DOHH2 (cell line): Measurements from ENCODE around the gene AKR1B1.
A peak's percentile ranks its signal among the peaks of the same experiment; 100 is the strongest.

Source experiments
- H3F3A ChIP-seq: fragments of 200-600 bp; sonication (generic), shearing (Covaris generic); 2 replicates; pipeline ENCODE4 v1.6.0; 2016; ENCODE audit warnings: antibody characterized with exemption, mild to moderate bottlenecking; ENCODE audit not compliant: control insufficient read depth, insufficient read depth
- H3K27ac ChIP-seq: fragments of 200-600 bp; sonication (generic); 2 replicates; pipeline ENCODE4 v1.5.1; 2014; ENCODE audit warnings: low read depth, mild to moderate bottlenecking, low read length, moderate library complexity
- H3K27me3 ChIP-seq: fragments of 200-600 bp; sonication (generic); 2 replicates; pipeline ENCODE4 v1.6.1; 2014; ENCODE audit warnings: mild to moderate bottlenecking, low read length, mixed read lengths; ENCODE audit not compliant: control insufficient read depth
- H3K36me3 ChIP-seq: fragments of 200-600 bp; sonication (generic); 2 replicates; pipeline ENCODE4 v1.6.1; 2014; ENCODE audit warnings: mild to moderate bottlenecking, low read length, moderate library complexity, mixed read lengths; ENCODE audit not compliant: control insufficient read depth
- H3K4me1 ChIP-seq: fragments of 200-600 bp; sonication (generic); 2 replicates; pipeline ENCODE4 v1.6.1; 2014; ENCODE audit warnings: mild to moderate bottlenecking, low read length, mixed read lengths; ENCODE audit not compliant: control insufficient read depth
- H3K4me2 ChIP-seq: fragments of 200-600 bp; sonication (generic); 2 replicates; pipeline ENCODE4 v1.6.0; 2014; ENCODE audit warnings: mild to moderate bottlenecking, low read length, moderate library complexity
- H3K4me3 ChIP-seq: fragments of 200-600 bp; sonication (generic); 2 replicates; pipeline ENCODE4 v1.5.1; 2014; ENCODE audit warnings: mild to moderate bottlenecking, low read length, mixed read lengths
- H3K79me2 ChIP-seq: fragments of 200-600 bp; sonication (generic); 2 replicates; pipeline ENCODE4 v1.6.1; 2014; ENCODE audit warnings: mild to moderate bottlenecking, low read length, mixed read lengths; ENCODE audit not compliant: control insufficient read depth
- H3K9me2 ChIP-seq: fragments of 200-600 bp; sonication (generic); replicated peaks from 2 replicates; pipeline ENCODE4 v1.6.1; 2014; ENCODE audit warnings: mild to moderate bottlenecking, low read length, mixed read lengths; ENCODE audit not compliant: control insufficient read depth
- H3K9me3 ChIP-seq: fragments of 200-600 bp; sonication (generic); 2 replicates; pipeline ENCODE4 v1.6.1; 2014; ENCODE audit warnings: antibody characterized with exemption, low read length, mixed read lengths; ENCODE audit not compliant: control insufficient read depth, insufficient read depth
- H4K20me1 ChIP-seq: fragments of 200-600 bp; sonication (generic); 2 replicates; pipeline ENCODE4 v1.6.0; 2014; ENCODE audit warnings: low read depth, mild to moderate bottlenecking, antibody characterized with exemption, low read length, moderate library complexity; ENCODE audit not compliant: control insufficient read depth, insufficient read depth
- CTCF ChIP-seq: fragments of 200-600 bp; sonication (generic); IDR thresholded peaks from one replicate; pipeline ENCODE4 v1.5.1; 2014; ENCODE audit warnings: antibody characterized with exemption, mild to moderate bottlenecking, low read depth, low read length; ENCODE audit not compliant: poor library complexity, severe bottlenecking
- EZH2phosphoT487 ChIP-seq: fragments of 200-600 bp; sonication (generic); IDR thresholded peaks from 2 replicates; pipeline ENCODE4 v1.6.1; 2017; ENCODE audit warnings: borderline replicate concordance, mild to moderate bottlenecking, antibody characterized with exemption, low read length, moderate library complexity, mixed read lengths

AKR1B1 gene

GRCh38 chr7:134457210-134457609 lies 1.7 kb downstream of the AKR1B1 start:
- Histone ChIP-seq H3K9me2 (no peaks in the 10 kb centered on the region; the same call in 1 of the 2 replicates), H3K4me1 (peaks cover 31% of the 10 kb centered on the region), H3K9me3 (no peaks in the 10 kb centered on the region), H3K79me2 (peaks cover 67% of the 10 kb centered on the region), H3K27me3 (no peaks in the 10 kb centered on the region), H4K20me1 (peaks cover 27% of the 10 kb centered on the region; the same call in 1 of the 2 replicates), H3F3A (no peaks in the 10 kb centered on the region), H3K4me2 (peak overlapping the region; percentile 85), H3K4me3 (peak overlapping the region; percentile 87), H3K27ac (no peak overlapping the region), H3K36me3 (peaks cover 51% of the 10 kb centered on the region)
- no peak for TF ChIP-seq EZH2phosphoT487
- no peak for TF ChIP-seq CTCF

- Histone ChIP-seq H4K20me1 (peaks cover 30% of the 10 kb centered on the region; the same call in 1 of the 2 replicates), H3K9me2 (no peaks in the 10 kb centered on the region), H3K36me3 (peaks cover 78% of the 10 kb centered on the region), H3K27me3 (no peaks in the 10 kb centered on the region), H3K4me1 (peaks cover 22% of the 10 kb centered on the region), H3K4me2 (no peak overlapping the region), H3K79me2 (peaks cover 76% of the 10 kb centered on the region), H3K27ac (no peak overlapping the region), H3K4me3 (no peak overlapping the region), H3K9me3 (no peaks in the 10 kb centered on the region), H3F3A (no peaks in the 10 kb centered on the region)
- TF ChIP-seq CTCF (no peak), EZH2phosphoT487 (no peak)
Observed at GRCh38 chr7:134454277-134454676, 4.6 kb downstream of the AKR1B1 start.

DNA sequence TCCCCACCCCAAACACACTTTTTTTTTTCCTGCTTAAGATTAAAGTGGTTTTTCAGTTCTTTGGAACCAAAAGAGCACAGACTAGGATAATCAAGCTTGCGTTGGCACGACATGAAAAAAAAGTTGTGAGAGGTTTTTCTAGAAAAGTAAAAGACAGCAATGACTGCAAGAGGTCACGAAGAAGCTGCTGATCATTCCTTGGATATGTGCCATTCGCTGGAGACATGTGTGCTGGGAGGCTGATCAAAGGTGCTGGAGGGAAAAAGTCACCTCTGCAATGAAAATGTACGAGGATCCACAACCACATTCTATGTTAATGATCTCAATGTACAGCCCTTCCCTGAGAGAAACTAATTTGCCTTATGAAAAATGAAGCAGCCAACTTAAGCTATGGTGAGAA lies 5.4 kb downstream of the AKR1B1 start:
- peaks cover 30% of the 10 kb centered on the region; the same call in 1 of the 2 replicates for H4K20me1 ChIP-seq
- H3K9me2 ChIP-seq, result no peaks in the 10 kb centered on the region
- peaks cover 73% of the 10 kb centered on the region for H3K79me2 ChIP-seq
- peaks cover 84% of the 10 kb centered on the region for H3K36me3 ChIP-seq
- no peak overlapping the region for H3K4me3 ChIP-seq
- H3K27me3 ChIP-seq, result no peaks in the 10 kb centered on the region
- H3K27ac ChIP-seq, result no peak overlapping the region
- H3K4me1 ChIP-seq, result peaks cover 20% of the 10 kb centered on the region
- H3K4me2 ChIP-seq, result no peak overlapping the region
- no peaks in the 10 kb centered on the region for H3F3A ChIP-seq
- no peaks in the 10 kb centered on the region for H3K9me3 ChIP-seq
- TF ChIP-seq CTCF, result no peak
- TF ChIP-seq EZH2phosphoT487, result no peak

DNA sequence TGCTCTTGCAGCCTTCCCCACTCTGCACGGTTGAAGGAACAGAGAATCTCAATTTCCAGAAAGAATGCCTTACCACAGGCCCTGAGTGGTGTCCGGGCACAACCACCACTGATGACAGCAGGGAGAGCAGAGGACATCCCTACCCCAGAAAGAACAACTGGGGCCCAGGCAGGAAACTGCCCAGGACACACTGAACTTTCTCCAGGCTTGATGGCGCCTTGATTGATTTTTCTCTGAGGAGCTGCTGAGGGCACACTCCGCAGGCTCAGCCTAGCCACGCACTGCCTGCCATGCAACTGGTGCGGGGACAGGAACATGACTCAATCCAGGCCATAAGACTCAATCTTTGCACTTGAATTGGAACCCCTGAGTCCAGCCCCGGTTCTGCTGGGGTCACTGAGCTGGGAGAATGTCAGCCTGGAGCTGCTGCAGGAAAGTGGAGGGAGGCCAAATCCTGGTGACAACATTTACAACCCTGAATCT lies 5.9 kb downstream of the AKR1B1 start:
- Histone ChIP-seq H3K27me3 (no peaks in the 10 kb centered on the region), H3K9me2 (no peaks in the 10 kb centered on the region), H3K36me3 (peaks cover 88% of the 10 kb centered on the region), H3K4me2 (no peak overlapping the region), H4K20me1 (peaks cover 29% of the 10 kb centered on the region; the same call in 1 of the 2 replicates), H3K4me3 (no peak overlapping the region), H3K27ac (no peak overlapping the region), H3K9me3 (no peaks in the 10 kb centered on the region), H3K79me2 (peaks cover 68% of the 10 kb centered on the region), H3K4me1 (peaks cover 20% of the 10 kb centered on the region), H3F3A (no peaks in the 10 kb centered on the region)
- no peak for TF ChIP-seq CTCF
- TF ChIP-seq EZH2phosphoT487, result no peak
